Neural cell (in vitro differentiated cells): ENCODE measurements around the gene KRT80. TPM values are rescaled to one million over a fixed set of nuclear protein-coding genes. Genes with fewer than 3 reads are reported as not detected.
A peak's percentile ranks its signal among the peaks of the same experiment; 100 is the strongest.

Source experiments
- H2AFZ ChIP-seq: fragments of 200-600, 300-800 bp; sonication (generic), shearing (Covaris generic); 2 replicates; pipeline ENCODE4 v1.6.0; 2014; ENCODE audit warnings: low read depth, mild to moderate bottlenecking, antibody characterized with exemption, low read length, moderate library complexity
- H3F3A ChIP-seq: fragments of 200-600 bp; shearing (Covaris generic); 2 replicates; pipeline ENCODE4 v1.6.1; 2016; ENCODE audit warnings: mild to moderate bottlenecking, moderate library complexity, mixed read lengths, antibody characterized with exemption, low read length; ENCODE audit not compliant: insufficient read depth, poor library complexity, severe bottlenecking
- H3K27ac ChIP-seq: fragments of 200-600, 300-800 bp; sonication (generic), shearing (Covaris generic); 2 replicates; pipeline ENCODE4 v1.5.1; 2014; ENCODE audit warnings: mild to moderate bottlenecking, low read length, moderate library complexity
- H3K27me3 ChIP-seq: fragments of 300-800, 200-600 bp; sonication (generic), shearing (Covaris generic); 2 replicates; pipeline ENCODE4 v1.6.0; 2014; ENCODE audit warnings: mild to moderate bottlenecking, low read depth, low read length, moderate library complexity; ENCODE audit not compliant: insufficient read depth
- H3K36me3 ChIP-seq: fragments of 300-800, 200-600 bp; sonication (generic), shearing (Covaris generic); 2 replicates; pipeline ENCODE4 v1.5.1; 2014; ENCODE audit warnings: mild to moderate bottlenecking, antibody characterized with exemption, low read length, moderate library complexity; ENCODE audit not compliant: insufficient read depth
- H3K4me2 ChIP-seq: fragments of 300-800, 200-600 bp; sonication (generic), shearing (Covaris generic); 2 replicates; pipeline ENCODE4 v1.6.0; 2014; ENCODE audit warnings: mild to moderate bottlenecking, low read length
- H3K4me3 ChIP-seq: fragments of 300-800, 200-600 bp; sonication (generic), shearing (Covaris generic); 2 replicates; pipeline ENCODE4 v1.5.1; 2014; ENCODE audit warnings: mild to moderate bottlenecking, low read length, moderate library complexity
- H3K79me2 ChIP-seq: fragments of 200-600 bp; shearing (Covaris generic); replicated peaks from 2 replicates; pipeline ENCODE4 v1.6.0; 2014; ENCODE audit warnings: mild to moderate bottlenecking, low read length, moderate library complexity; ENCODE audit not compliant: insufficient read depth
- H3K9ac ChIP-seq: fragments of 300-800, 200-600 bp; sonication (generic), shearing (Covaris generic); 2 replicates; pipeline ENCODE4 v1.6.1; 2016; ENCODE audit warnings: mild to moderate bottlenecking, low read length, mixed read lengths
- H3K9me2 ChIP-seq: fragments of 200-600 bp; shearing (Covaris generic); 2 replicates; pipeline ENCODE4 v1.6.1; 2016; ENCODE audit warnings: mild to moderate bottlenecking, low read length, mixed read lengths; ENCODE audit not compliant: insufficient read depth
- H3K9me3 ChIP-seq: fragments of 200-600, 300-800 bp; sonication (generic), shearing (Covaris generic); 2 replicates; pipeline ENCODE4 v1.6.1; 2016; ENCODE audit warnings: mild to moderate bottlenecking, mixed run types, low read length, moderate library complexity, mixed read lengths
- H4K20me1 ChIP-seq: fragments of 200-600 bp; shearing (Covaris generic); 2 replicates; pipeline ENCODE4 v1.6.1; 2016; ENCODE audit warnings: mild to moderate bottlenecking, mixed run types; ENCODE audit not compliant: insufficient read depth
- CTCF ChIP-seq: fragments of 450-650 bp; IDR thresholded peaks from 2 replicates; pipeline ENCODE4 v1.5.1; 2014; ENCODE audit warnings: antibody characterized with exemption, mild to moderate bottlenecking, moderate library complexity; ENCODE audit not compliant: poor library complexity, severe bottlenecking
- EP300 ChIP-seq: fragments of 450-650 bp; conservative IDR thresholded peaks from 2 replicates; pipeline ENCODE4 v1.6.1; 2014; ENCODE audit warnings: antibody characterized with exemption, mild to moderate bottlenecking, moderate library complexity; ENCODE audit not compliant: poor library complexity, severe bottlenecking
- EZH2 ChIP-seq: fragments of 200-600, 300-800 bp; shearing (Covaris generic), sonication (generic); IDR thresholded peaks from 2 replicates; pipeline ENCODE4 v1.6.1; 2014; ENCODE audit warnings: antibody characterized with exemption, low read length, borderline replicate concordance, mild to moderate bottlenecking; ENCODE audit not compliant: insufficient read depth, poor library complexity, severe bottlenecking
- MXI1 ChIP-seq: fragments of 450-650 bp; conservative IDR thresholded peaks from 2 replicates; pipeline ENCODE4 v1.6.1; 2014; ENCODE audit warnings: antibody characterized with exemption, mild to moderate bottlenecking; ENCODE audit not compliant: poor library complexity, severe bottlenecking
- POLR2AphosphoS5 ChIP-seq: IDR thresholded peaks from 2 replicates; pipeline ENCODE4 v1.6.1; 2012
- RAD21 ChIP-seq: fragments of 450-650 bp; conservative IDR thresholded peaks from 2 replicates; pipeline ENCODE4 v1.6.1; 2014; ENCODE audit warnings: antibody characterized with exemption, mild to moderate bottlenecking, moderate library complexity
- REST ChIP-seq: IDR thresholded peaks from 2 replicates; pipeline ENCODE4 v1.6.1; 2012; ENCODE audit warnings: borderline replicate concordance
- SMC3 ChIP-seq: fragments of 450-650 bp; conservative IDR thresholded peaks from 2 replicates; pipeline ENCODE4 v1.6.1; 2014; ENCODE audit warnings: antibody characterized with exemption, mild to moderate bottlenecking, moderate library complexity; ENCODE audit not compliant: poor library complexity
- TAF1 ChIP-seq: IDR thresholded peaks from 2 replicates; pipeline ENCODE4 v1.6.1; 2012; ENCODE audit warnings: low read depth
- polyA plus RNA-seq: library from polyadenylated mRNA; depleted of rRNA; stranded (reverse); fragments of >200 nt; gene quantifications from 2 replicates; pipeline ENCODE4 v1.2.3, GENCODE V29; 2014

The KRT80 gene
- polyA plus RNA-seq, 1 donor from 2014 or later = not detected

- H3K4me2 ChIP-seq = no peak within 1 kb of the TSS
- no peak within 1 kb of the TSS for H3K9ac ChIP-seq
- peaks cover 40% of the 10 kb centered on the region for H3K27me3 ChIP-seq
Measured at GRCh38 chr12:52232674-52233461, 41.1 kb upstream of the KRT80 start, which contains the start of gene KRT7. Gene KRT7, plus strand, starts transcription at chr12:52233243. Its CDS starts 54 bp downstream, at chr12:52233297.

More at GRCh38 chr12:52232674-52233461, 41.1 kb upstream of the KRT80 start, which contains the start of gene KRT7:
- Histone ChIP-seq H2AFZ (no peak within 1 kb of the TSS), H4K20me1 (no peaks in the 10 kb centered on the region), H3K9me2 (no peaks in the 10 kb centered on the region), H3K36me3 (no peaks in the 10 kb centered on the region), H3K27ac (no peak within 1 kb of the TSS), H3K9me3 (no peaks in the 10 kb centered on the region), H3K79me2 (no peaks in the 10 kb centered on the region), H3F3A (no peaks in the 10 kb centered on the region), H3K4me3 (peak within 1 kb of the TSS; percentile 42)
- TF ChIP-seq RAD21 (no peak), MXI1 (no peak), CTCF (no peak), POLR2AphosphoS5 (no peak), TAF1 (no peak), REST (no peak), EZH2 (peak; percentile 65), EP300 (no peak), SMC3 (no peak)
